T-helper 22 cell (primary cell): ENCODE data around the gene CHD1L.
"Not testable (repeated sequence)": the region's sequence is repeated elsewhere in the genome, so short reads cannot be mapped to it uniquely, and the experiment has no call there.

ENCODE experiments used
- DNase-seq: peaks from one replicate; pipeline ENCODE4 v3.0.0-alpha.2; 2020; ENCODE audit warnings: low read depth

The CHD1L gene

GRCh38 chr1:147233903-147234302 is 8.6 kb upstream of the CHD1L start:
- not testable (repeated sequence) for DNase-seq

- no peak for DNase-seq
These were observed 6.7 kb upstream of the CHD1L start for GRCh38 chr1:147235822-147236221.

GRCh38 chr1:147236448-147236847 is 6.0 kb upstream of the CHD1L start:
- no peak for DNase-seq

GRCh38 chr1:147236959-147237791 is 5.3 kb upstream of the CHD1L start:
- DNase-seq, result no peak

GRCh38 chr1:147238053-147238902 is 4.2 kb upstream of the CHD1L start:
- no peak for DNase-seq

- DNase-seq, result no peak
These were observed 3.3 kb upstream of the CHD1L start for GRCh38 chr1:147238925-147239820.

- DNase-seq, result not testable (repeated sequence)
These were observed 2.3 kb upstream of the CHD1L start for GRCh38 chr1:147240131-147240721.

- DNase-seq, result no peak
These were observed 493 bp upstream of the CHD1L start for GRCh38 chr1:147241934-147242448.

GRCh38 chr1:147243228-147243685 is 773 bp downstream of the CHD1L start:
- DNase-seq, result no peak

- no peak for DNase-seq
These were observed 1.4 kb downstream of the CHD1L start for GRCh38 chr1:147243841-147244240.

- no peak for DNase-seq
These were observed 2.6 kb downstream of the CHD1L start for GRCh38 chr1:147245129-147245528.

- no peak for DNase-seq
These were observed 3.1 kb downstream of the CHD1L start for GRCh38 chr1:147245586-147246021.

- no peak for DNase-seq
These were observed 3.7 kb downstream of the CHD1L start for GRCh38 chr1:147246044-147246690.

- no peak for DNase-seq
These were observed 4.6 kb downstream of the CHD1L start for GRCh38 chr1:147246910-147247655.

GRCh38 chr1:147247656-147248238 is 5.3 kb downstream of the CHD1L start:
- no peak for DNase-seq

GRCh38 chr1:147252540-147252939 is 10.1 kb downstream of the CHD1L start:
- DNase-seq, result no peak

- no peak for DNase-seq
These were observed 18.5 kb downstream of the CHD1L start for GRCh38 chr1:147260956-147261355.

- DNase-seq, result no peak
These were observed 21.8 kb downstream of the CHD1L start for GRCh38 chr1:147264158-147264768.

GRCh38 chr1:147266381-147266780 is 23.9 kb downstream of the CHD1L start:
- DNase-seq, result no peak
